HG02678 (cell line): ENCODE data around the gene PIP4P1.
"Not testable (repeated sequence)": the region's sequence is repeated elsewhere in the genome, so short reads cannot be mapped to it uniquely, and the experiment has no call there.

Experiments
- ATAC-seq: cut with Tn5 transposase; IDR thresholded peaks from one replicate; pipeline ENCODE4 v1.9.1; 2021; ENCODE audit warnings: mild to moderate bottlenecking, moderate library complexity; ENCODE audit not compliant: unreplicated experiment

Gene PIP4P1

GRCh38 chr14:20477211-20477876, 16.1 kb upstream of the PIP4P1 start:
- no peak for ATAC-seq

GRCh38 chr14:20476776-20477175, 15.5 kb upstream of the PIP4P1 start:
- ATAC-seq: no peak

- no peak for ATAC-seq
Measured at GRCh38 chr14:20472536-20473169, 11.4 kb upstream of the PIP4P1 start.

- ATAC-seq: no peak
Measured at GRCh38 chr14:20470603-20470901, 9.3 kb upstream of the PIP4P1 start.

- ATAC-seq: peak; percentile 35
Measured at GRCh38 chr14:20469890-20470602, 8.8 kb upstream of the PIP4P1 start.

- ATAC-seq: peak; percentile 96
Measured at GRCh38 chr14:20469242-20469889, 8.1 kb upstream of the PIP4P1 start, which contains the start of gene PNP. PNP (plus strand) TSS chr14:20469406; CDS start chr14:20469525, 119 bp downstream.

GRCh38 chr14:20468764-20469241, 7.6 kb upstream of the PIP4P1 start:
- ATAC-seq: no peak

- peak; percentile 11 for ATAC-seq
Measured at GRCh38 chr14:20460458-20461224, 593 bp downstream of the PIP4P1 start.

- ATAC-seq: no peak
Measured at GRCh38 chr14:20458031-20458789, 3.0 kb downstream of the PIP4P1 start.

- no peak for ATAC-seq
Measured at GRCh38 chr14:20456971-20457370, 4.3 kb downstream of the PIP4P1 start.

- peak; percentile 52 for ATAC-seq
Measured at GRCh38 chr14:20455355-20456300, 5.6 kb downstream of the PIP4P1 start.

GRCh38 chr14:20454516-20455354, 6.5 kb downstream of the PIP4P1 start, which contains the start of the genes APEX1 and OSGEP:
APEX1 (plus strand) TSS chr14:20455226; CDS start chr14:20455646, 420 bp downstream.
OSGEP (minus strand) TSS chr14:20454812; CDS start chr14:20454683, 129 bp downstream.
- ATAC-seq: peak; percentile 89

GRCh38 chr14:20452831-20453230, 8.4 kb downstream of the PIP4P1 start:
- ATAC-seq: not testable (repeated sequence)

- no peak for ATAC-seq
Measured at GRCh38 chr14:20446889-20447288, 14.3 kb downstream of the PIP4P1 start.

GRCh38 chr14:20443650-20444049, 17.6 kb downstream of the PIP4P1 start:
- ATAC-seq: not testable (repeated sequence)

GRCh38 chr14:20441461-20441860, 19.8 kb downstream of the PIP4P1 start:
- no peak for ATAC-seq

GRCh38 chr14:20440882-20441281, 20.4 kb downstream of the PIP4P1 start:
- no peak for ATAC-seq

GRCh38 chr14:20440465-20440864, 20.8 kb downstream of the PIP4P1 start:
- ATAC-seq: no peak
